Lower lobe of right lung (tissue), 2 donors: ENCODE data around the gene GSAP. TPM values are rescaled to one million over a fixed set of nuclear protein-coding genes. Genes with fewer than 3 reads are reported as not detected.

Experiments used
- ATAC-seq, 2 donors: fragments of 200-7000 bp; cut with Tn5 transposase; one replicate each; pipeline ENCODE4 v1.9.1; 2020 to 2022; ENCODE audit warnings: mild to moderate bottlenecking in 2 of 2, moderate library complexity in 2 of 2
- DNase-seq: peaks from one replicate; pipeline ENCODE4 v3.0.0-alpha.2; 2020
- H3K27ac ChIP-seq: fragments of 200-600 bp; one replicate; pipeline ENCODE4 v1.8.0; 2022
- H3K27me3 ChIP-seq: fragments of 200-600 bp; one replicate; pipeline ENCODE4 v1.8.0; 2022; ENCODE audit warnings: low read depth
- H3K36me3 ChIP-seq: fragments of 200-600 bp; one replicate; pipeline ENCODE4 v1.8.0; 2022; ENCODE audit warnings: mild to moderate bottlenecking
- H3K4me1 ChIP-seq: fragments of 200-600 bp; one replicate; pipeline ENCODE4 v1.8.0; 2022
- H3K4me3 ChIP-seq: fragments of 200-600 bp; one replicate; pipeline ENCODE4 v1.8.0; 2022; ENCODE audit warnings: mild to moderate bottlenecking
- H3K9me3 ChIP-seq: fragments of 200-600 bp; one replicate; pipeline ENCODE4 v1.8.0; 2022
- intact Hi-C: fragments of 100-400 bp; cut with DNase I; formaldehyde crosslinking; loops from one replicate; pipeline ENCODE4 v1.11.0; 2022
- total RNA-seq: library from RNA; stranded (reverse); fragmentation: NEBNext Ultra II Directional; extraction: Animal tissue kit (Norgen Biotek cat#: 25700); gene quantifications from one replicate; pipeline ENCODE4 v1.2.1, GENCODE V29; 2021
- TF ChIP-seq, protein P1 (sequence below): fragments of 200-600 bp; IDR thresholded peaks from one replicate; pipeline ENCODE4 v1.8.0; 2022; ENCODE audit warnings: antibody characterized with exemption, mild to moderate bottlenecking
- donor health status: DM: no; HTN: yes; CAD: no; lungs with severe emphysema.

The GSAP gene
- total RNA-seq, 1 donor from 2014 or later, result 80.0 TPM

DNA sequence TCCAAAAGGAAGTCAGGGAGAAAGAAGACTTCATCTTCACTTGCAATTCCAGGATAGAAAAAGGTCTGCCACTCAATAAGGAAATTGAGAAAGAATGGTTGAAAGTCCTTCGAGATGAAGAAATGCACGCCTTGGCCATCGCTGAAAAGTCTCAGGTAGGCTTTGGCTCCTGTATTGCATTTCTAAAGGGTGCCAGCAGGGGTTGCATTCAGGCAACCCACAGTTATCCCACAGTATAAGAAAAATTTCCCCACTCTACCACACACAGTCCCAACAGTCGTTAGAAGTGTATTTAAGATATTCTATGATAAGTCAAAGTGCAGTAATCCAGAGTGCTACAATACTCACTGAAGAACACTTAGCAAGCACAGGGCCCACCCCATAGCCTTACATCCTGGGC, 123.1 kb downstream of the GSAP start:
- no peak overlapping the region for H3K27ac ChIP-seq
- H3K36me3 ChIP-seq, result no peaks in the 10 kb centered on the region
- intact Hi-C loops, result no loop called here

DNA sequence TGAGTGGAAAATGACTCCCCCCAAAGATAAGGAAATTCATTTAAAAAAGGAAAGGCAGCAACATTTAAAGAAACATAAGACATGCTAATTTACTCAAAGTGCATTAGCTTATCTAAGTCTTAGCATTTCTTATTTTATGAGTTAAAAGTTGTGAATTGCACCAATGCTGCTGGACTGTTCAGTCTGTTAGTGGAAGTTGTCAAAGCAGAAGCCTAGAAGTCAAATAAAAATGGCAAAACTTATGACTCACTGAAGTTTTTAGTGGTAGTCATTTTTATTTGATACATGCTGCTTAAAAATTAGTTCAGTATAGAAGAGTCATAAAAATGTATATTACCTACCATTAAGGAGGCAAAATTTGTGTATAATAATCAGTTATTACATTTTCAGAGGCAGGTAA, 125.7 kb downstream of the GSAP start:
- H3K4me3 ChIP-seq, result no peak overlapping the region
- DNase-seq, result no peak
- intact Hi-C loops, result no loop called here
- H3K9me3 ChIP-seq, result no peaks in the 10 kb centered on the region
- no peaks in the 10 kb centered on the region for H3K36me3 ChIP-seq
- TF ChIP-seq, protein P1, sequence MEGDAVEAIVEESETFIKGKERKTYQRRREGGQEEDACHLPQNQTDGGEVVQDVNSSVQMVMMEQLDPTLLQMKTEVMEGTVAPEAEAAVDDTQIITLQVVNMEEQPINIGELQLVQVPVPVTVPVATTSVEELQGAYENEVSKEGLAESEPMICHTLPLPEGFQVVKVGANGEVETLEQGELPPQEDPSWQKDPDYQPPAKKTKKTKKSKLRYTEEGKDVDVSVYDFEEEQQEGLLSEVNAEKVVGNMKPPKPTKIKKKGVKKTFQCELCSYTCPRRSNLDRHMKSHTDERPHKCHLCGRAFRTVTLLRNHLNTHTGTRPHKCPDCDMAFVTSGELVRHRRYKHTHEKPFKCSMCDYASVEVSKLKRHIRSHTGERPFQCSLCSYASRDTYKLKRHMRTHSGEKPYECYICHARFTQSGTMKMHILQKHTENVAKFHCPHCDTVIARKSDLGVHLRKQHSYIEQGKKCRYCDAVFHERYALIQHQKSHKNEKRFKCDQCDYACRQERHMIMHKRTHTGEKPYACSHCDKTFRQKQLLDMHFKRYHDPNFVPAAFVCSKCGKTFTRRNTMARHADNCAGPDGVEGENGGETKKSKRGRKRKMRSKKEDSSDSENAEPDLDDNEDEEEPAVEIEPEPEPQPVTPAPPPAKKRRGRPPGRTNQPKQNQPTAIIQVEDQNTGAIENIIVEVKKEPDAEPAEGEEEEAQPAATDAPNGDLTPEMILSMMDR, result no peak
- H3K27ac ChIP-seq, result no peak overlapping the region
- H3K4me1 ChIP-seq, result peaks cover 8% of the 10 kb centered on the region
- no peak for ATAC-seq
- no peaks in the 10 kb centered on the region for H3K27me3 ChIP-seq

More for the DNA sequence above, 123.1 kb downstream of the GSAP start:
- H3K27me3 ChIP-seq, result no peaks in the 10 kb centered on the region
- H3K4me1 ChIP-seq, result peaks cover 8% of the 10 kb centered on the region
- ATAC-seq (no peak), DNase-seq (no peak)
- peaks cover 10% of the 10 kb centered on the region for H3K9me3 ChIP-seq
- H3K4me3 ChIP-seq, result no peak overlapping the region
- TF ChIP-seq, protein P1, result no peak

GRCh38 chr7:77289387-77289786, 126.8 kb downstream of the GSAP start:
- no peak for DNase-seq
- H3K4me1 ChIP-seq, result peaks cover 8% of the 10 kb centered on the region

DNA sequence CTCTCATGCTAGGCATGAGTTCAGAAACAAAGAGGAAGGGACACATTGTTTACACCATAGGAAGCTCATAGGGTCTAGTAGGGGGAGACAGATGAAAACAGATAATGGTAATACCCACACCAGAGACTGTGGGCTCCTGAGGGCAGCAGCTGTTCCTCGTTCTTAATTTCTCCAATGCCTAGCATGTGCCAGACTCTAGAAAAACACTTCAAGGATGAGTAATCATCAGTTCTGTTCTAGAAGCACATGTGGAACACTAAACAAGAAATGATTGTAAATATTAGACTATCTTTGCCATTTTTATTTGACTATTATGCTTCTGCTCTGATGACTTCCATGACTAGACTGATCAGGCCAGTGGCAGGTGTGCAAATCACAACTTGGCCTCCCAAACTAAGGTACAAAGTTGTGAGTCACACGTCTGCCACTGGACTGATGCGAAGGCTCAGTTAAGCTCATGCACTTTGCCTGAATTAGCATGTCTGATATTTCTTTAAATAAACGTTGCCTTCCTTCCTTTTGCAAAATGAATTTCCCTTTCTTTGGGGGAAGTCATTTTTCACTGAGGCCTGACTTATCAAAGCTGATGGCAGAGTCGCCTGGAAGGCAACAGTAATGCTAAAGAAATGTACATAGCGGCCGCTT, 127.4 kb downstream of the GSAP start:
- ATAC-seq (no peak), DNase-seq (no peak)
- Histone ChIP-seq H3K4me1 (peaks cover 8% of the 10 kb centered on the region), H3K9me3 (no peaks in the 10 kb centered on the region), H3K36me3 (no peaks in the 10 kb centered on the region), H3K27me3 (no peaks in the 10 kb centered on the region), H3K4me3 (no peak overlapping the region), H3K27ac (no peak overlapping the region)
- intact Hi-C loops, result no loop called here
- TF ChIP-seq, protein P1, result no peak

More at GRCh38 chr7:77289387-77289786, 126.8 kb downstream of the GSAP start:
- no peak overlapping the region for H3K27ac ChIP-seq
- H3K27me3 ChIP-seq, result no peaks in the 10 kb centered on the region
- ATAC-seq, result no peak
- no peaks in the 10 kb centered on the region for H3K36me3 ChIP-seq
- H3K9me3 ChIP-seq, result no peaks in the 10 kb centered on the region
- intact Hi-C loops, result no loop called here
- TF ChIP-seq, protein P1, result no peak
- no peak overlapping the region for H3K4me3 ChIP-seq

GRCh38 chr7:77284616-77285015, 131.5 kb downstream of the GSAP start:
- TF ChIP-seq, protein P1, result no peak
- Histone ChIP-seq H3K36me3 (no peaks in the 10 kb centered on the region), H3K4me3 (no peak overlapping the region), H3K27me3 (no peaks in the 10 kb centered on the region), H3K27ac (no peak overlapping the region), H3K4me1 (peaks cover 8% of the 10 kb centered on the region), H3K9me3 (no peaks in the 10 kb centered on the region)
- no peak for ATAC-seq
- no peak for DNase-seq
- intact Hi-C loops, result no loop called here
